IMR-90 (cell line): ENCODE results near the gene FAM228B. TPM values are rescaled to one million over a fixed set of nuclear protein-coding genes. Genes with fewer than 3 reads are reported as not detected.
A peak's percentile ranks its signal among the peaks of the same experiment; 100 is the strongest.

Source experiments
- ATAC-seq: fragments of 200-7000 bp; cut with Tn5 transposase; 2 replicates; pipeline ENCODE4 v1.9.1; 2020; ENCODE audit warnings: low read depth, mild to moderate bottlenecking, moderate library complexity
- BruUV-seq: library from RNA; stranded (reverse); fragments of 400-500 nt; replicated peaks from 2 replicates; lab custom pipeline; 2021; lab: Mats Ljungman, UMichigan
- CTCF ChIA-PET: fragments of 300-600 bp; formaldehyde crosslinking; extraction: SDS; loops from one replicate; lab custom pipeline; 2021; ENCODE audit warnings: antibody characterized with exemption; lab: Yijun Ruan, JAX
- POLR2A ChIA-PET: fragments of 300-600 bp; sonication (Branson Sonifier 250); formaldehyde crosslinking; loops from one replicate; lab custom pipeline; 2022; ENCODE audit warnings: antibody characterized with exemption; ENCODE audit not compliant: unreplicated experiment; lab: Charles Lee
- DNase-seq: peaks from one replicate; pipeline ENCODE4 v3.0.0; 2013
- H2AFZ ChIP-seq: replicated peaks from 2 replicates; pipeline ENCODE3; 2013; ENCODE audit warnings: low read length, mild to moderate bottlenecking; ENCODE audit not compliant: poor library complexity
- H2AK5ac ChIP-seq: 2 replicates; pipeline ENCODE4 v1.6.1; 2013; ENCODE audit warnings: low read depth, low read length, inconsistent platforms
- H2AK9ac ChIP-seq: replicated peaks from 2 replicates; pipeline ENCODE3; 2013; ENCODE audit warnings: mild to moderate bottlenecking, low read depth, low read length, moderate library complexity; ENCODE audit not compliant: poor library complexity
- H2BK120ac ChIP-seq: 2 replicates; pipeline ENCODE4 v1.6.1; 2013; ENCODE audit warnings: low read depth, low read length, inconsistent platforms
- H2BK15ac ChIP-seq: 3 replicates; pipeline ENCODE4 v1.6.1; 2013; ENCODE audit warnings: low read depth, low read length, inconsistent platforms
- H2BK20ac ChIP-seq: 2 replicates; pipeline ENCODE4 v1.6.1; 2013; ENCODE audit warnings: low read depth, mild to moderate bottlenecking, inconsistent platforms, low read length, moderate library complexity
- H2BK5ac ChIP-seq: 2 replicates; pipeline ENCODE4 v1.6.1; 2013; ENCODE audit warnings: mild to moderate bottlenecking, low read depth, low read length, inconsistent platforms; ENCODE audit not compliant: poor library complexity, severe bottlenecking
- H3K14ac ChIP-seq: replicated peaks from 2 replicates; pipeline ENCODE4 v1.6.1; 2013; ENCODE audit warnings: low read depth, low read length, inconsistent platforms
- H3K18ac ChIP-seq: 2 replicates; pipeline ENCODE4 v1.6.1; 2013; ENCODE audit warnings: low read depth, low read length, control low read depth
- H3K23ac ChIP-seq: 2 replicates; pipeline ENCODE4 v1.6.1; 2013; ENCODE audit warnings: low read depth, low read length, inconsistent platforms
- H3K27ac ChIP-seq: 2 replicates; pipeline ENCODE4 v1.5.1; 2013; ENCODE audit warnings: mild to moderate bottlenecking, control low read depth, low read length; ENCODE audit not compliant: insufficient read depth
- H3K27me3 ChIP-seq: 2 replicates; pipeline ENCODE4 v1.6.1; 2013; ENCODE audit warnings: low read length; ENCODE audit not compliant: control insufficient read depth, insufficient read depth
- H3K36me3 ChIP-seq: 2 replicates; pipeline ENCODE4 v1.6.1; 2013; ENCODE audit warnings: low read length, mixed read lengths; ENCODE audit not compliant: control insufficient read depth, insufficient read depth
- H3K4ac ChIP-seq: 2 replicates; pipeline ENCODE4 v1.6.1; 2013; ENCODE audit warnings: low read depth, low read length, inconsistent platforms
- H3K4me1 ChIP-seq: 2 replicates; pipeline ENCODE4 v1.6.1; 2013; ENCODE audit warnings: low read length, mixed read lengths; ENCODE audit not compliant: control insufficient read depth, insufficient read depth
- H3K4me2 ChIP-seq: 2 replicates; pipeline ENCODE4 v1.6.1; 2013; ENCODE audit warnings: low read depth, mild to moderate bottlenecking, control low read depth, low read length, moderate library complexity
- H3K4me3 ChIP-seq: 2 replicates; pipeline ENCODE4 v1.5.1; 2013; ENCODE audit warnings: low read depth, mild to moderate bottlenecking, control low read depth, low read length, moderate library complexity; ENCODE audit not compliant: insufficient read depth
- H3K56ac ChIP-seq: 2 replicates; pipeline ENCODE4 v1.6.1; 2013; ENCODE audit warnings: low read length, inconsistent platforms; ENCODE audit not compliant: insufficient read depth; ENCODE audit errors: extremely low read depth
- H3K79me1 ChIP-seq, 2 experiments: 2 replicates each; pipeline ENCODE4 v1.6.1; 2013; ENCODE audit warnings: low read length in 2 of 2, inconsistent platforms in 1 of 2, low read depth in 1 of 2
- H3K9ac ChIP-seq: 2 replicates; pipeline ENCODE4 v1.6.1; 2013; ENCODE audit warnings: low read depth, low read length, control low read depth
- H3K9me1 ChIP-seq: 2 replicates; pipeline ENCODE4 v1.6.1; 2013; ENCODE audit warnings: low read length, inconsistent platforms; ENCODE audit not compliant: insufficient read depth
- H3K9me3 ChIP-seq: 2 replicates; pipeline ENCODE4 v1.6.1; 2013; ENCODE audit warnings: low read length; ENCODE audit not compliant: control insufficient read depth, insufficient read depth
- H4K20me1 ChIP-seq: 2 replicates; pipeline ENCODE4 v1.6.1; 2013; ENCODE audit warnings: low read length, inconsistent platforms; ENCODE audit not compliant: insufficient read depth
- H4K5ac ChIP-seq: 2 replicates; pipeline ENCODE4 v1.6.1; 2013; ENCODE audit warnings: mild to moderate bottlenecking, low read depth, low read length, control low read depth
- H4K8ac ChIP-seq, 2 experiments: 2 replicates each; pipeline ENCODE4 v1.6.1; 2013; ENCODE audit warnings: low read depth in 2 of 2, low read length in 2 of 2, control low read depth in 1 of 2, inconsistent platforms in 1 of 2
- H4K91ac ChIP-seq: 2 replicates; pipeline ENCODE4 v1.6.1; 2013; ENCODE audit warnings: low read depth, low read length, inconsistent platforms; ENCODE audit not compliant: insufficient read depth
- CEBPB ChIP-seq: IDR thresholded peaks from 2 replicates; pipeline ENCODE4 v1.6.1; 2012; ENCODE audit warnings: low read depth, low read length, improper control_type of control experiment
- CHD1 ChIP-seq: IDR thresholded peaks from 2 replicates; pipeline ENCODE4 v1.6.1; 2012; ENCODE audit warnings: low read depth, low read length, improper control_type of control experiment
- MAFK ChIP-seq: IDR thresholded peaks from 2 replicates; pipeline ENCODE4 v1.6.1; 2012; ENCODE audit warnings: low read depth, low read length, improper control_type of control experiment
- MXI1 ChIP-seq: IDR thresholded peaks from 2 replicates; pipeline ENCODE4 v1.6.1; 2012; ENCODE audit warnings: low read depth, mild to moderate bottlenecking, low read length, moderate library complexity, borderline replicate concordance
- NFE2L2 ChIP-seq: fragments of 150-350 bp; IDR thresholded peaks from 2 replicates; pipeline ENCODE4 v1.6.1; 2016; ENCODE audit warnings: low read depth, mild to moderate bottlenecking, low read length
- POLR2A ChIP-seq: IDR thresholded peaks from 2 replicates; pipeline ENCODE4 v1.6.1; 2012; ENCODE audit warnings: mild to moderate bottlenecking, low read depth, low read length
- RAD21 ChIP-seq: IDR thresholded peaks from 2 replicates; pipeline ENCODE4 v1.6.1; 2012; ENCODE audit warnings: low read length, improper control_type of control experiment
- RCOR1 ChIP-seq: IDR thresholded peaks from 2 replicates; pipeline ENCODE4 v1.6.1; 2012; ENCODE audit warnings: mild to moderate bottlenecking, low read length, improper control_type of control experiment; ENCODE audit not compliant: insufficient replicate concordance
- USF2 ChIP-seq: fragments of 150-350 bp; IDR thresholded peaks from 2 replicates; pipeline ENCODE4 v1.6.1; 2017; ENCODE audit warnings: mild to moderate bottlenecking, antibody characterized with exemption, low read length, low read depth
- WGBS, 2 experiments: methylation state at CpG; one replicate each; pipeline versions ENCODE4 v1.1.5 to v1.1.7; 2013; ENCODE audit warnings: missing lambda C conversion rate in 2 of 2; ENCODE audit not compliant: insufficient read length in 1 of 2; ENCODE audit errors: extremely low coverage in 2 of 2; 5-methylcytosine and 5-hydroxymethylcytosine counted together
- dilution Hi-C: fragments of 300-500 bp; cut with HindIII; formaldehyde crosslinking; loops from one replicate; pipeline ENCODE4 v1.14.3; 2018; ENCODE audit warnings: low sequenced_read_pairs; ENCODE audit not compliant: unreplicated experiment
- in situ Hi-C: fragments of 300-500 bp; cut with MboI; formaldehyde crosslinking; loops from 3 replicates; pipeline ENCODE4 v1.14.3; 2019; ENCODE audit warnings: low sequenced_read_pairs, inconsistent platforms, mixed read lengths
- intact Hi-C: fragments of 100-400 bp; cut with micrococcal nuclease; formaldehyde crosslinking; loops from 2 replicates; pipeline ENCODE4 v1.10.0; 2022
- polyA plus RNA-seq, 3 experiments: library from polyadenylated mRNA; depleted of rRNA; stranded (reverse); fragments of >200 nt; gene quantifications; 2 replicates each; pipeline ENCODE4 v1.2.3, GENCODE V29; 2012; ENCODE audit warnings: low replicate concordance in 1 of 3
- total RNA-seq: library from RNA; depleted of rRNA; stranded (reverse); fragments of >200 nt; gene quantifications from 2 replicates; pipeline ENCODE4 v1.2.3, GENCODE V29; 2012

Gene FAM228B
- total and polyA plus RNA-seq, 2 of the 4 experiments (the other 2 are of a cell fraction): 2.0 to 2.9 TPM

DNA sequence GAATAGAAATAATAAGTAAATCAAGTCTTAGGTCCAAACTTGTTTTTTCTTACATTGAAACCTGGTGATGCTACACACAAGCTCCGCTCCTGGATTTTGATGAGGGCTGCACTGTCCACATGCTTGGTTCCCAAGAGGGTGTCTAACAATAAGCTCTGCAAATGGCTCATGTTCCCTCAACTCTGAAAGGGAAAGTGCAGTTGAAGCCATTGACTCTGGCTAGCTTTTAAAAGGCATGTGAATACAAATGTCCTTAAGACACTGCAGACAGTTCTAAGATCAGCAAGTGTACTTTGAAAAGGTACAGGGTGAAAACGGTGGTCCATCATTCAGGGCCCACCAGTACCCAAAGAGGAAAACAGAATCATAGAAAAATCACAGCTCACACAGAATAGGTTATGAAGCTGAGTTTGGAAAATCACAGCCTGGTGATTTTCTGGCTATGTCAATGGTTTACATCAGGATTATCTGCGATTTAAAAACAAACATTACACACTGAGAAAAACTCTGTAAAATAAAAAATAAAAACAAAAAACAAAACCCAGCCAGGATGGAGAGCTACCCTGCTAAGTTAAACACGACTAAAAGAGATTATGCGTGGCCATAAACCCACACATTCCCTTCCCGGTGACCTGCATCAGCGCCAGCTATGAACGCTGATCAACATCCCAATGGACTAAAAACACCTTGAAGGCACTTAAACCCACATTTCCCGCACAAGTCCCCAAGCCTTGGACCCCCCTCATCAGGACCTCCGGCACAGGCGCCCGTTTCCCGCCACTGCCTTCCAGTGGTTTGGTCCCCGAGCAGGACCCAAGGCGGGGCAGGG, 689 bp upstream of the FAM228B start (continued):
- no peak for TF ChIP-seq USF2

- Histone ChIP-seq H2BK20ac (no peak overlapping the region), H4K20me1 (no peaks in the 10 kb centered on the region), H3K18ac (peak overlapping the region; percentile 60), H4K91ac (peak overlapping the region; percentile 82), H3K4me3 (peak overlapping the region; percentile 84), H3K9me3 (no peaks in the 10 kb centered on the region), H3K23ac (peak overlapping the region; percentile 70), H3K4me1 (no peaks in the 10 kb centered on the region), H3K9ac (peak overlapping the region; percentile 85), H4K8ac (peak overlapping the region; percentile 94 to 98), H3K27me3 (no peaks in the 10 kb centered on the region), H2BK5ac (peak overlapping the region; percentile 87), H2AK5ac (peak overlapping the region; percentile 47; the same call in 1 of the 2 replicates), H4K5ac (peak overlapping the region; percentile 71), H2BK15ac (peak overlapping the region; percentile 69; the same call in 2 of the 3 replicates), H2AK9ac (peak overlapping the region; percentile 63), H3K56ac (peak overlapping the region; percentile 86), H2BK120ac (peak overlapping the region; percentile 49), H3K14ac (peak overlapping the region; percentile 99), H2AFZ (peak overlapping the region; percentile 100), H3K27ac (peak overlapping the region; percentile 82), H3K4ac (peak overlapping the region; percentile 97), H3K4me2 (peak overlapping the region; percentile 91), H3K9me1 (peaks cover 6% of the 10 kb centered on the region), H3K79me1 (peaks cover 20 to 24% of the 10 kb centered on the region in 2 experiments), H3K36me3 (no peaks in the 10 kb centered on the region)
- ChIA-PET CTCF (interaction anchor here (0.6 to 1.0 kb wide), 3 partner anchors 10 to 699 kb away, joined by 3 to 10 read pairs (median 3); partner anchors contain the start of gene TP53I3), POLR2A (interaction anchor here (0.5 to 1.5 kb wide), 2 partner anchors 40 to 274 kb away, joined by 3 to 17 read pairs; no protein-coding TSS in a partner anchor)
- dilution Hi-C loops: no loop called here
- DNase-seq: peak; percentile 34
- BruUV-seq: no TSS peak
- TF ChIP-seq MAFK: no peak
- TF ChIP-seq CEBPB: no peak
- TF ChIP-seq CHD1: no peak
- no peak for TF ChIP-seq POLR2A
- no peak for TF ChIP-seq USF2
- no peak for TF ChIP-seq NFE2L2
- no peak for TF ChIP-seq MXI1
- TF ChIP-seq RCOR1: no peak
- no peak for TF ChIP-seq RAD21
- WGBS, 2 experiments: 4% methylated on average over 5 of the region's 9 CpGs; no CpG with 5 or more reads in 1 of the 2 experiments
- intact Hi-C loops: no loop called here
- ATAC-seq: peak; percentile 2; the same call in 1 of the 2 replicates
- in situ Hi-C loops: no loop called here
Observed at GRCh38 chr2:24123922-24124580, 782 bp downstream of the FAM228B start.
